ENCODE measurements around the gene NFATC2.
"Not testable (repeated sequence)": the region's sequence is repeated elsewhere in the genome, so short reads cannot be mapped to it uniquely, and the experiment has no call there.

Gene NFATC2

GRCh38 chr20:51492167-51493092 is 50.1 kb downstream of the NFATC2 start:
- no peak for DNase-seq

DNA sequence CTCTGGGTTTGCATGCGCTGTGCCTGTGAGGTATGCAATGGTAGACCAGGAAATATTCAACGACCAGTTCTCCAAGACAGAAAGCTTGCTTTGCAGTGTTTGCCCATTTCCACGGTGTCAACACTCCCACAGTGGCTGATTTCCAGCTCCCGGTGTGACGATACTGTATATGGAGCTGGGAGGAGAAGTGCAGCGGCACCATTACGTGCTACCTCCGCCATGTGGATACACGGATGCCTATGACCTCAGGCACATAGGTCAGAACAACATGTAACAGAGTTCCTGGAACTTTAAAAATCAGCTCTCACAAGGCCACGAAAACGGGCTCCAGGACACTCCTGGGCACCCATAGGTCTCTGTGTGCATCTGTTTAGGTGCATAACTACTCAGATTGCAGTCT is 51.1 kb downstream of the NFATC2 start:
- no peak for DNase-seq

DNA sequence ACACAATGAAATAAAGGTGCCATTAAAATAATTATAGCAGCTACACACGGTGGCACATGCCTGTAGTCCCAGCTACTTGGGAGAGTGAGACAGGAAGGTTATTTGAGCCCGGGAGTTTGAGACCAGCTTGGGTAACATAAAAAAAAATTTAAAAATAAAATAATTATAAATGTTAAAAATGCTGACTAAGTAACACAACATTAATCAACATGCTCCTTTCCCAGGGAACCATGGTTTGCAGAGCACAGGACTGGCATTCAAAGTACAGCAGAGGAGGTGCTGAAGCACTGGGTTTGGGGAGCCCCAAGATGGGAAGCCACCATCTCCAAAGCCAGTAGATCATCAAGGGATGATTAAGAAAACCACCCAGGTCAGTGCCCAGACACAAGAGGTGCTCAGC is 51.9 kb downstream of the NFATC2 start:
- DNase-seq, result no peak

DNA sequence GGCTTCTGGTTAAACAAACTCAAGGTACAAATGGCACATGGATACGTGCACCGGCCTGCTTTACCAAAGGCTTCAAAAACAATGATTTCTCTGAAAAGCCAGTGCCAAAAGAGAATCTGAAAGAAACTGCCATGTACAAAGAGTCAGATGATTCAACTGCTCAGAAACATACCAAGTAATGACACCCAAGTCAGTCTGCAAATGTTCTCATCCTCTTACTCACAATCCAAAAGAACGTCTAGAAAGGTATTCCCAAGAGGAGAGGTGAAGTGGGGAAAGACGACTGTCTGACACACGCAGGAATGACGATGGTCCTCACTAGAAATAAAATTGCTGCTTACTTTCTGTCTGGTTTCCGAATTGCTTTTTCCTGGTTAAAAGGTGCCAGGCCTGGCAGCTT is 52.9 kb downstream of the NFATC2 start:
- no peak for DNase-seq

GRCh38 chr20:51488331-51488730 is 54.2 kb downstream of the NFATC2 start:
- no peak for DNase-seq

- no peak for DNase-seq
These were observed 54.8 kb downstream of the NFATC2 start for GRCh38 chr20:51487565-51488268.

GRCh38 chr20:51487076-51487475 is 55.4 kb downstream of the NFATC2 start:
- DNase-seq, result no peak

DNA sequence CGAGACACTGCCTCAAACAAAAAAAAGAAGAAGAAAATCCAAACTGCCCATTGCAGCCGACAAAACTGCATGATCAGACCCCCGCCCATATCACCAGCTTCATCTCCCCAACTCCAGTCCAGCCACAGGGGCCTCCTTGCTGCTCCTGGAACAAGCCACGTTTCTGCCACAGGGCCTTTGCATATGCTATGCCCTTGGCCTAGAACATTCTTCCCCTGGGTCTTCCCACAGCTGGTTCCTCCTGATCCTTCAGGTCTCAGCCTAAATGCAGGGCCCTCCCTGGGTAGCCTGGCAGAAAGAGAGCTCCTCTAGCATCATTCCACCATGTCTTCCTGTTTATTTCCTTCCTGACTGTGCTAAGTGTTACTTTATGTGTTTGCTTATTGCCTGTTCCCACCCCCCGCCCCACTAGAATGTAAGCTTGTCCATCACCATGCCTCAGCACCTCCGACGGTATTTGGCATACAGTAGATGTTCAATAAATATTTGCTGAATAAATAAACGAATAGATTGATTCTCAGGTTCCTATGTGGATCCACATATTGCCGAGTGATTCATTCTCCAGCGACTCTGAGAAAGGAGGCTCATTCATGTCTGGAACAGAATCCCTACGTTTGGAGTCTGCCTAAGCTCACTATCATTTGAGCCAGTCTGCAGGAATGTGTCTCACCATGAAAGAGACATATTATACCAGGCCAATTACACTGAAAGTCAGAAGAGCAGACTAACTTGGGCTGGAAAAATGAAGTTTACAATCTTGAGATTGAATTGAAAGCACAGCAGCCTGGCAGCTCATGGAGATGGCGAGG is 56.1 kb downstream of the NFATC2 start:
- DNase-seq, result no peak

- no peak for DNase-seq
These were observed 57.7 kb downstream of the NFATC2 start for GRCh38 chr20:51484831-51485230.

DNA sequence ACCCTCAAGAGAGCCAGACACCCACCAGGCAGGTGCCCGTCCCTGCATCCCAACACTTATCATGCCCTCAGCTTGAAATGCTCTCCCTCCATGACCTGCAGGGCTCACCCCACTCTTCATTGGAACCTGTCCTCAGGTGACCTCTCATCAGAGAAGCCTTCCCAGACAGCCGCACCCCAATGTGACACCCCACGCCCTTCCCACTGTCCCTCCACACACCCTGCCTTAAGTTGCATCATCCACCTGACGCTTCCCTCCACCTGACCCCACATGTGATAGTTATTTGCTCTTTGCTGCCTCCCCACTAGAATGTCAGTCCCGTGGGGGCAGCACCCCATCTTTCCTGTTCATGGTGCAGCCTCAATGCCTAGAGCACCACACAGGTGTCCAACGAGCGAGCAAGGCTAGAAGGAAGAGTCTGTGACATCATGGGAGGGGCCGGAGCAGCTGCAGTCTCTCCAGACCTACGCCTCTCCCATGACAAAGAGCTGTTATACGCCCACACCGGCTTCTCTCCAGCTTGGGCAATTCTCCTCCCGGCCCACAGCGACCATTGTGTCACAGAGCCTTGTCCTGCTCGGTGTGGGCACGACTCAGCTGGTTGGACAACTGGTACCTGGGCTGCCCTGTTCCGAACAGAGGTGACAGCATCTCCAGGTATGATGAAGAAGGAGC is 58.2 kb downstream of the NFATC2 start:
- DNase-seq, result no peak

- DNase-seq, result no peak
These were observed 59.6 kb downstream of the NFATC2 start for GRCh38 chr20:51482836-51483473.

DNA sequence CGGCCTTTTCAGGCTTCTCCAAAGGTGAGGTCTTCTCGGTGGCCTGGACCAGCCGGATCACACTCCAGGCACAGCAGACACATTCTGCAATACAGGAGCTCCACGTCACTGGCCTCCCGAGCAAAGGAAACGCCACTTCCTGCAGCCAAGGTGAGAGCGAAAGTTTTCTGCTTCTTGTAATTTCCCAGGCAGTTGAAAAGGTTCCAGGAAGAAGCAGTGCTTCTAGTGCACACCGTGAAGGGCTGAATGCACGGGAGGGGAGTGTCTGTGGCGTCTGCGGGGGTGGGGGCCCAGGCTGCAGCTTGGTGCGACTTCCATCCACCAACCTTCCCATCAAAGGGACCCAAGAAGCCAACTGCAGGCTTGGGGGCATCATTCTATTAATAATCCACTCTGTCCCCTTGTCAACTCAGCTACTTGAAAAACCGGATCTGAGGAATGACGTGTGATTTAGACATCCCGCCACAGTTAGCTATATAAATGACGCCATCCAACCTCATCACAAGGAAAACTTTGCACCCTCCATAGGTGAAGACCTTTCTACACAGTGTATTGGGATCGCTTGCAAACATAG is 61.1 kb downstream of the NFATC2 start:
- no peak for DNase-seq

GRCh38 chr20:51480507-51481270 is 61.8 kb downstream of the NFATC2 start:
- no peak for DNase-seq

- DNase-seq, result not testable (repeated sequence)
These were observed 66.4 kb downstream of the NFATC2 start for GRCh38 chr20:51476106-51476505.

GRCh38 chr20:51473771-51474170 is 68.7 kb downstream of the NFATC2 start:
- DNase-seq, result no peak

DNA sequence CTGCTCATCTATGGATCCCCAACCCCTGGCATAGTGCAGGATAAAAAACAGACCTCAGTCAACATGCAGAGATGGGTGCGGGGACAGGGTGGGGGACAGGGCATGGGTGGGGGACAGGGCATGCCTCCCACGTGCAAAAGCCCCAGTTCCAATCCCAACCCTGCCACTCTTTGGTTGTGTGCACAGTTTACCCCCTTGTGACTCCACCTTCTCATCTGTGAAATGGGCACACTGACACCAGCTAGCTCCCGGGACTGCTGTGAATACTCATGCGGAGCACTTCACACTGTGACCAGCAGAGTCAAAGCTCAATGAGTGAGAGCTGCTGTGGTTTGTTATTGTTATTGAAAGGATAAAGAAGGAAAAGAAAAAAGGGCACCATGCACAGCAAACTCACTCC is 69.3 kb downstream of the NFATC2 start:
- no peak for DNase-seq

DNA sequence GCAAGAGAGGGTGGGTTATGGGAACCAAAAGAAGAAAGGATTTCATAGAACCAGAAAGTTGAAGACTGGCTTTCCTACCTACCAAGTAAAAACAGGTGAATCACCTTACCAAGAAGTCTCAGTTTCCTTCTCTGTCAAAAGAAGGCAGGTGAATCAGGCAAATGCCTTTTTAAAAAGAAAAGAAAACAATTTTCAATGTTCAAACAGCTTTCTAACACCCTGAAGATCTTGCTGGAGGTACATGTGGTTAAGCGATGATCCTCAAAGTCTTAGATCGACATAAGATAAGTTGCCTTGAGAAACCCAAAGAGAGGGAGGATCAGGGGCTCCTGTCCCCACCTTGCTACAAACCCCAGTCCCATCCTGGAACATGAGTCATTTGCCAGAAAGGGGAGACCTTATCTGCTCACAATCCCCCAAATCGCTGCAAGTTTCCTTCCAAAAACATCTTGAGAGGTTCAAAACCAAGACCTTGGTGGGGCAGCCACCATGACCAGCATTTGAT is 71.6 kb downstream of the NFATC2 start:
- no peak for DNase-seq

- DNase-seq, result no peak
These were observed 72.1 kb downstream of the NFATC2 start for GRCh38 chr20:51470499-51470820.

DNA sequence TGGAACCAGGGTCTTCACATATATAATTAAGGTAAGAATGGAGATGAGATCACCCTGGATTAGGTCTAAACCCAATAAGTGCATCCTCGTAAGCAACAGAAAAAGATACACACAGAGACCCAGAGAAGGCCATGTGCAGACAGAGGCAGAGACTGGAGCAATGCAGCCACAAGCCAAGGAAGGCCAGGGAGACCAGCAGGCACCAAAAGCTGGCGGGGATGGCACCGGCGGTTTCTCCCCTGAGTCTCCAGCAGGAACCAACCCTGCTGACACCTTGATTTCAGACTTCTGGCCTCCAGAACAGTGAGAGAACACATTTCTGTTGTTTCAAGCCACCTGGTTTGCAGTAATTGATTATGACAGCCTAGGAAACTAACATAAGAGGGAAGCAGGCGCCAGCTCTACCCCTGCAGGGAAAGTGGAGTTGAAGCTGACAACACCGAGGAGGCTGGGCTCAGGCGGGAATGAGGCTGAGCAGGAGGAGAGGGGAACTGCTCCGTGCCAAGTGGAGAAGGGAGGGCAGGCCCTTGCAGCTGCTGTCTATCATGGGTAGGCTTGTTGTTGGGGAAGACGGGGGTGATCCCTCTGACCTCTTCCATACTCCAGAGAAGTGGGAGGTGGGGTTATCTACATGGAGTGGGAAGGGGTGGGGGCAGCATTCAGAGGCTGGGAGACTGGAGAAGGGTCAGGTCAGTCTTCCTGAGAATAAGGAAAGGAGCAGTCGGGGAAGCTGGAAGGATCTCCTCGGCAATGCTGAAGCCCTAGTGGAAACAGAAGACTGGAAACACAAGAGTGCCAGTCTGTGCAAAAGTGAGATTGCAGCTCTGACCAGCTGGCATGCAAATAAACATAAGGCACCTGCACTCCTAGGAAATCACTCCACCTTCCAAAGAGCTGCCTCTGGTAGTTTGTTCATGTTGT is 72.7 kb downstream of the NFATC2 start:
- peak; percentile 23 for DNase-seq

DNA sequence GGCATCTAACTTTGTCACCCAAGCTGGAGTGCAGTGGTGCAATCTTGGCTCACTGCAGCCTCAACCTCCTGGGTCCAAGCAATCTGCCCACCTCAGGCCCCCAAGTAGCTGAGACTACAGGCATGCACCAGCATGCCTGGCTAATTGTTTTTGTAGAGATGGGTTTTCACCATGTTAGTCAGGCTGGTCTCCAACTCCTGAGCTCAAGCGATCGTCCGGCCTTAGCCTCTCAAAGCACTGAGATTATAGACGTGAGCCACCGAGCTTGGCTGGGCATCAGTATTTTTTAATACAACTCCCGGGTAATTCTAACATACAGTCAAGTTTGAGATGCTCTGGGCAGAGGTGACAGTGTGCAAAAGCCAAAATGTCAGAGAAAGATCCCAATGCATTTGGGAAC is 73.5 kb downstream of the NFATC2 start:
- DNase-seq, result no peak
